ENCODE measurements around the gene OSTN.

- TF ChIP-seq E2F6 (IDR thresholded peaks at IDR 0.05; ENCODE audit: borderline replicate concordance, low read depth) (no peak), RAD21 (conservative IDR thresholded peaks at IDR 0.05 in 1 of 2, IDR thresholded peaks at IDR 0.05 in 1 of 2) (no peak), MAX (IDR thresholded peaks at IDR 0.05) (no peak), CTCF (IDR thresholded peaks at IDR 0.05) (no peak), POLR2AphosphoS2 (conservative IDR thresholded peaks at IDR 0.05; ENCODE audit: low read length) (no peak), ESRRA (IDR thresholded peaks at IDR 0.05; ENCODE audit: borderline replicate concordance, low read length) (no peak), POLR2A (IDR thresholded peaks at IDR 0.05; ENCODE audit: low read length) (no peak)
These were observed 40.8 kb upstream of the OSTN start for GRCh38 chr3:191158247-191158646.

Data from A549 (cell line).